Stimulated activated CD8-positive, alpha-beta memory T cell treated with anti-CD3 and anti-CD28 coated beads, Interleukin-7, amount 100 ng/mL, for 4 hours (primary cell): ENCODE measurements around the gene SFXN4.
"Not testable (repeated sequence)": the region's sequence is repeated elsewhere in the genome, so short reads cannot be mapped to it uniquely, and the experiment has no call there.

ENCODE experiments used
- DNase-seq, 2 donors: peaks; one replicate each; pipeline ENCODE4 v3.0.0-alpha.2; 2020; ENCODE audit warnings: low read depth in 2 of 2

Gene SFXN4

DNA sequence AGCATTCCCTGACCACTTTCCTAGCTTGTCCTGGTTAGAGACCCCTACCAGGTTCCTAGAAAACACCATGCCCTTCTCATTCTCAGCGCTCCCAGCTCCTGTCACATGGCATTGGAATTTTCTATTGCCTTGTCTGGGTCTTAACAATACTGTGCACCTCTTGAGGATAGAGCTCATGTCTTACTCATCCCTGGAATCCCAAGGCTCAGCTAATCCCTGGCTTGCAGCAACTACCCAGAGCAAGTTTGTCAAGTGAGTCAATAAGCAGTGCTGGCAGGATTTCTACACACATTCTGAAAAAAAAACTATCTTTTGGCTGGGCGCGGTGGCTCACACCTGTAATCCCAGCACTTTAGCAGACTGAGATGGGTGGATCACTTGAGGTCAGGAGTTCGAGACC, 24.8 kb upstream of the SFXN4 start:
- no peak for DNase-seq

DNA sequence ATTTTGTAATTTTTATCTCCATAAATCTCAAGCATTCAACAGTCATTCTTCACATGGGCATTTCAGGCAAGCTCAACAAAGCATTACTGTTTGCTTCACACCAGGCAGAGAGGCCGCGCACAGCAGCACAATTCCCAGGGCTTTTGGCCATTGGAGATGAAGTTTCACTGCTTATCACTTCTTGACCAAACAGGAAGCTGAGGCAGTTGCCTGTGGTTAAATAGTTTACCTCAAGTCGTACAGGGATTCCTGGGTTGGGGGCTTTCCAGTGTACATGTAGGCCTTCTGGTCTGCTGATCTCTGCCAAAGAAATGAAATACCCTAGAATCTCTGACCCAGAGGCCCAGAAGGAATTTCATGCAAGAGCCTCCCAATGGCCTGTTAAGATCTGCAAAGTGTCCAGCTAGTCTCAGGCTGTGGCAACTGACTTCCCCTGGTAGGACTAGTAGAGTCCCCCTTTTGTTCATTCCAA, 24.3 kb upstream of the SFXN4 start:
- DNase-seq, result no peak

DNA sequence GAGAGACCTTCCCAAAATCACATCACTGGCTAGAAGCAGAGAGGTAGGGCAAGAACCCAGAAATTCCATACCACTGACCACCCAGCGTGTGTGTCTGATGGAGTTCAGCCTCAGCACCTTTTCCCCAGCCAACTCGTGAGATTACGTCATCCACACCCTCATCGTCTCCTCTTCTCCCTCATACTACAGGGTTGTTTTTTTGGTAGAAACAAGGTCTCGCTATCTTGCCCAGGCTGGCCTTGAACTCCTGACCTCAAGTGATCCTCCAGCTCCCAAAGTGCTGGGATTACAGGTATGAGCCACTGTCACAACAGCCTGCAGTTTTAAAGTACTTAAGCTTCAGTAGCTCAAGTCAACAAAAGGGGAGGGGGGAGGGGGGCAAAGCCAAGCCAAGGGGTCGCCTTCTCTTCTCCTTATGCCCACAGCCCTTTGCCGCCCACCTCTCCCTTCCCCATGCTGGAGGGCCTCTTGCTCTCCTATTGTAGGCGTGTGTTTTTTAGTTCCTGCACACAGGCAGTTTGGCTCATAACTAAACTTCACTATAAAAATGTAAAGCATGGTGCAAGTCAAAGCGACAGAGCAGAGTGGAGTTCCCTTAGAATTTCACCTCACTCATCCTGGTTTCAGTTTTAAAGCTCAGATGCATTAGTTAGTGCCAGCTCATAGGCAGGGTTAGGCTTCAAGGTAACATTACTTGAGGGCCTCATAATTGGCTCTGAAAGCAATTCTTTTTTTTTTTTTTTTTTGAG, 18.3 kb upstream of the SFXN4 start:
- no peak for DNase-seq

DNA sequence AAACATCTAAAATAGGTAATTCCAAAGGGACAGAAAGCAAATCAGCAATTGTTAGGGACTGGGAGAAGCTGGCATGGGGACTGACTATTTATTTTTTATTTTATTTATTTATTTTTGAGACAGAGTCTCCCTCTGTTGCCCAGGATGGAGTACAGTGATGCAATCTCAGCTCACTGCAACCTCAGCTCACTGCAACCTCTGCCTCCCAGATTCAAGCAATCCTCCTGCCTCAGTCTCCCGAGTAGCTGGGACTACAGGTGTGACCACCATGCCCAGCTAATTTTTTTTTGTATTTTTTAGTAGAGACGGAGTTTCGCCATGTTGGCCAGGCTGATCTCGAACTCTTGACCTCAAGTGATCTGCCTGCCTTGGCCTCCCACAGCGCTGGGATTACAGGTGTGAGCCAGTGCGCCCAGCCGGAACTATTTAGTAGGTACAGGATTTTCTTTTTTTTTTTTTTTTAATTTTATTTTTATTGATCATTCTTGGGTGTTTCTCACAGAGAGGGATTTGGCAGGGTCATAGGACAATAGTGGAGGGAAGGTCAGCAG, 15.4 kb upstream of the SFXN4 start:
- DNase-seq, result not testable (repeated sequence)

DNA sequence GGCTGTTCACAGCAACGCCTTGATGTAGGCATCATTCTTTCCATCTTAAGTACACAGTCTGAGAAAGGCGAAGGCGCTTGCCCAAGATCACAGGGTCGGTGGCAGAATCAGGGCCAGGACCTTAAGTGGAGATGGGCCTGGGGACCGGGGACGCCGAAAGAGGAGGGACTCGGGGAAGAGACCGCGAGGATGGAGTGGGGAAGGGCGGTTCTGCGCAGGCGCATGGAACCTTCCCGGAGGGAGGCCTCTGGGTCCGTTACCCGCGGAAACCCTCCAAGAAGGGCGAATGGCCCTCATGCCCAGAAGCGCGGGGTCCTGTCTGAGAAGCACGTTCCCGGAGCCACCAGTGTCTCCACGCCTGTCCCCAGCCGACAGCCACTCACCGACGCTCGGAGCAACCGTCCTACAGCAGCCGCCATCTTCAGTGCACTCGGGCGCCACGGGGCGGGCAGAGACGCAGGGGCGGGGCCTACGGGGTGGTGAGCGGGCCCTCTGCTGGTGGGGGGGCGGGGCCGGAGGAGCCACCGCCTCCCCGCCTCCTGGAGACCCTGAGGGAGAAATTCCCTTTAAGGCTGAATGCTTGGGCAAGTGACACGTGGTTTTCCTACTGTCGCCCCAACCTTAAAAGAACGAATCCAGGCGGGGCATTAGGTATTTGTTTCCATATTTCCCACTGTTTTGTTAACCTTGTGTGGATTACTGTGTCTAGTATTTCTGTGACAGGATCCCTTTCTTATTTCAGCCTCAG, 13.0 kb upstream of the SFXN4 start, which contains the start of gene PRDX3:
TSS of gene PRDX3 (minus strand) at position 441 of the 748 bp plus-strand sequence. CDS start at position 419, 22 bp downstream.
- DNase-seq, result peak; percentile 84 to 93

DNA sequence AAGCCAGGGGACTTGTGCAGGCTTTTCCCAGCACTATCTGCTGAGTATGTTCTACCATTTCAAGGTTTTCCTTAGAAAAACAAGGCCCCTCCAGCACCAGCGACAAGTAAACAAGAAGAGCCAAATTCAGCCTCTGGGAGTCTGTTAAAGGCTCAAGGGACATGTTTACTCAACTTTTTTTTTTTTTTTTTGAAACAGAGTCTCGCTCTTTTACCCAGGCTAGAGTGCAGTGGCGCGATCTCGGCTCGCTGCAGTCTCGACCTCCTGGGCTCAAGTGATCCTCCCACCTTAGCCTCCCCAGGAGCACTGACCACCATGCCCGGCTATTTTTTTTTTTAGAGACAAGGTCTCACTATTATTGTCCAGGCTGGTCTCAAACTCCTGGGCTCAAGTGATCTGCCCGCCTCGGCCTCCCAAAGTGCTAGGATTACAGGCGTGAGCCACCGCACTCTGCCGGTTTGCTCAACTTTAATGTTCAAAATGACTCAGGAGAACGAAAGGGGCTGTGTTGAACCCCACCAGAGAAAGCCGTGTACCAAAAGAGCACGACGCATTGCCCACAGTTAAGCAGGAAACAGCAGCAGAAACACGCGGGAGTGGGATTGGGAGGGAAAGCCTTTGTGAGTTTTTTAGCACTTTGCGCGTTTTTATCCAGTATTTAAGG, 12.3 kb upstream of the SFXN4 start:
- DNase-seq, result no peak

DNA sequence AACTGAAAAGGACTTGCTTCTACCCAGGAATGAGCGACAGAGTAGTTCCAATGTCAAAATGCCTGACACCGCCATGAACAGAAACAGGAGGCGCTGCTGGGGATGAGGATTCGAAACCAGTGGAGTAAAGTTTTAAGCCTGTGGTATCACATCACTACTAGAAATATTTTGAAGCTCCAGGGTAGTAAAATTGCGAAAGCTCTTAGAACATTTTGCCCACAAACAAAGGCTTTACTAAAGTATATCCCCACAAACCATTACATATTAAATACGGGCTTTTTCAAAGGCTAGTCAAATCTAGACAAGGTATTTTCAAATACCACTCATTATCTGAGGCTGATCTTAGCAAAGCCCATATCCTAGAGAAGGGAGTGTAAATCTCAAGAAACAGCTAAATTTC, 10.7 kb upstream of the SFXN4 start:
- no peak for DNase-seq

DNA sequence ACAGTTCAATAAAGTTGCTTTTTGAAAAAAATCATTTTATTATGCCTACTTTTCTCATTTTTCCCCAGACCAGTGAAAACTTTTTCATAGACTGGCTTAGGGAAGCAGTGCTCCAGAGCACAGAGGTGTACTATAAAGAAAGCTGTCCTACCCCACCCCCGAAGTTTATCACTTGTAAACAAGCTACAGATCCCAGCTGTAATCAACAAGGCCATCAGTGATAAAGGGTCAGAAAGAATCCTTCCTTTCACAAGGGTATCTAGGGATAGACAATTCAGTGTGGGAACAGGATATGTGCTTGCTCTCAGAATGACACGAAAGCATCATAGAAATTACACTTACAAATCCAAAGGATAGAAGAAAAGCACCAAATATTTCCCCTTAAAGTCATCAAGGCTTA, 8.6 kb upstream of the SFXN4 start:
- no peak for DNase-seq

DNA sequence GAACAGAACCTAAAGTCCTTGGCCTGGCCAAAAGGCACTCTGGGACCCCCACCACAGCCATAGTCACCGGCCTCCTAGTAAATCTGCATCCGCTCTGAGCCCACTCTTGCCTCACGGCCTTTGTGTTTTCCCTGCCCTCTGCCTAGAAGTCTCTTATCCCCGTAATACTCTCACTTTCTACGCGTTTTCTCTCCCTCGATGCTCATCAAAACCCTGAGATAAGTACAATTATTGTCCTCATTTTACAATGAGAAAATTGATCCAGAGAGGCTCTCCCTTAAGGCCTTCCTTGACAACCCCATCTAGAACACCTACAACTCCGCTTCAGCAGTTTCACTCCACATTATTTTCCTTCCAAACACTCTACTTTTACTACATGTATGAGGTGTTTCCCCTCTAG, 1.5 kb upstream of the SFXN4 start:
- no peak for DNase-seq

DNA sequence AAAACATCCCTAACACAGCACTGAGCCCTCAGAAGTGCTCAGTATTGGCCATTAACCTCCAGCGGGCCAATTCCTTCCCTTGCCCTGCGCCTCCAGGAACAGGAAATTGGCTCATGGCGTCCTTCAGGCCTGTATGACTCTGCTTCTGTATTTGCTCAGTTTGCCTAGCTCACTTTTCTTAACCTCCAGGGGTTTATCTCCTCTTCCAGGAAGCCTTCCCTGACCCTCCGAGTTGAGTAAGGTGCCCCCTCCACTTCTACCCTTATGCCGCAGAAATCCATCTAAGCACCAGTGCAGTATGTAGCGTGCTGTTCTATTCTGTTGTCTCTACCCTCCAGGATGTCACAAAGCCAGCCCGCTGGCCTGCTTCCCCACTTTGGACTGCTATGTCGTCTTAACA, 1.1 kb upstream of the SFXN4 start:
- DNase-seq, result no peak

DNA sequence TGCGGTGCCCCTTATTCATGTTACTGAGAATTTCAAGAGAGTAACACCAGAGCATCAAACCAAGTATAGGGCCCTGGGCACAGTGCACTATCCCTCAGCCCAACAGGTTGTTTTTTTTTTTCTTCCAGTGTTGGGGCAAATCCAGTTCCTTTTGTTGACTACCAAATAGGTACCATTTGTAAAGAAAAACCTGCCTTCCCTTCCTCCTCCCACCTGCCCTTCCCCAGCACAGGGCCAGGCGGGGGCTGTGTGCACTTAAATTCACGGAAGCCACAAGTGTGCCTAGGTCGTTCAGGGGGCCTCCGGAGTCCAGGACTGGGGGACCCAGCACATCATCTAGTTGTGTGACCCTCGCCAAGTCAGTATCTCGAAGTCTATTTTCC, 595 bp upstream of the SFXN4 start:
- DNase-seq, result no peak

DNA sequence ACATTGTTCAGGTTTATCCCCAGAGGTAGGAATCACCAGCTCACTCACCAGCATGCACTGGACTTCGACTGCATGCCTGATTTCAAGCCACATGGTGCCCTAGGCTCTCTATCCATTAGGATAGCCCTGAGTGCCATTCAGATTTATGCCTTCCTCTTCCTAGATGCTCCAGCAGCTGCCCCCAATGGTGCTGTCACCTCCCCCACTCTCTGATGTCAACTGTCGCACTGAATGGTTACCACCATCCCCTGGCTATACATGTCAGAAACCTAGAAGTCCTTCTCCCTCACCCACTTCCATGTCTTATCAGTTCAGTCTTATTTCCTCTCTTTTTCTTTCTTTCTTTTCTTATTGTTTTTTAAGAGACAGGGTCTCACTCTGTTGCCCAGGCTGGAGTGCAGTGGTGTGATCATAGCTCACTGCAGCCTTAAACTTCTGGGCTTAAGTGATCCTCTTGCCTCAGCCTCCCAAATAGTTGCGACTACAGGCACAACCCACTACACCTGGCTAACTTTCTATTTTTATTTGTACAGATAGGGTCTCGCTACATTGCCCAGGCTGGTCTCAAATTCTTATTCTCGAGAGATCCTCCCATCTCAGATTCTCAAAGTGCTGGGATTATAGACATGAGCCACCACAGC, 2.9 kb downstream of the SFXN4 start:
- no peak for DNase-seq

DNA sequence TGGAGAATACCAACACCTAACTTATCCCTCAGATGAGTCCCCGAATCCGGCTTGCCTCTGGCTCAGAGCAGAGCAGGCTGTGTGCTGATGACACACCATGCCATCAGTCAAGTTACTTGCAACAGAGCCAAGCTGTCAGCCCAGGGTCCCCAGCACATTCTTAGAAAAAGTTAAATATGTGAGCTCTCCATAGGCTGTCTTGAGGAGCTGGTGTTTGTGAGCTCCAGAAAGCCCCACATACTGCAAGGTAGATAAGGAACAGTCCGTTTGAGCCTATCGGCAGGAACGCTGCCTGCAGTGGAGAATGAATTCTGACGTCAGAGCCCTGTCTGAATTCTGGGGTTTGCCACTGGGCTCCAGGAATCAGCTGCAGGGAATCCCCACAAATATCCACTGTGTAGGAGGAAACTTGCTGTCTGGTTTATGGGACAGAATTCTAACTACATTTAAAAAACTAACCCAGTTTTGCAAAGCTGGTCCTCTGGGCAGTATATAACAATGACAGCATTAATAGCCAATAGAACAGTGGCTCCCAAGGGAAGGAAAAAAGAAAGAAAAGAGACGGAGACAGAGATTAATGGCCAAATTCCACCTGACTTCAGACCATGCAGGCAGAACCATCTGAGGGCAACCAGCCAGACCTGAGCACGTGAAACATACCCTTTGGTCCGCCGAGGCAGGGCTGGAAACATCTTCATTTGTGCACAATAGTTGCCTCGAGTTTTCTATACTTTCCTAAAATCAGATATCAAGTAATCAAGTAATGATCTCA, 3.6 kb downstream of the SFXN4 start:
- DNase-seq, result no peak

DNA sequence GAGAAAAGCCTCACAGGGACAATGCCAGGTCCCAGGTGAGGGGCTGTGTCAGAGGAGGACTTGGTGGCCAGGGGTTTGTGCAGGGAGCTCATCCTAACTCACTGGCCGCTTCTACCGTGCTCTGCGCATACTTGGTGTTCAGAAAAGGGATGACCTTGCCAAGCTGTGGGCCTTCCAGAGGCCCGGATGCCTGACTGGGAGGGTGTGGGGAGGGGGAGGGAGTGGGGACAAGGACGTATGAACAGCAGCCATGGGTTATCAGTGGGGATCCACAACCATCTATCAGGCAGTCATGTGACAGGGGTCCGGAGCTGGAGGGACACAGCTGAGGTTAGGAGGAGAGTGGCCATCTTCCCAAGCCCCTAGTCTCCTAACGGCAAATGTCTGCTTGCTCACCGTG, 6.2 kb downstream of the SFXN4 start:
- no peak for DNase-seq

DNA sequence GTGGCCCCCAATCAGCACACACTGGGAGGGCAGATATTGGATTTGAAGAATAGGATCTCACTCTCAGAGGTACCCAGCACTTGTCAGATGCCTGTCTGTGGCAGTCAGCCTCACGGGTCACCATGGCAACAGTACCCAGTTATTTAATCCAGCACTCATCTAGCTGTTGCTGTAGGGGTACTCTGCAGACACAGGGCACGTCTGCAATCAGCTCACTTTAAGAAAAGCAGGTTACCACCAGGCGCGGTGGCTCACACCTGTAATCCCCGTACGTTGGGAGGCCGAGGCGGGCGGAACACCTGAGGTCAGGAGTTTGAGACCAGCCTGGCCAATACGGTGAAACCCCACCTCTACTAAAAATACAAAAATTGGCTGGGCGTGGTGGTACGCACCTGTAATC, 11.9 kb downstream of the SFXN4 start:
- DNase-seq, result no peak

DNA sequence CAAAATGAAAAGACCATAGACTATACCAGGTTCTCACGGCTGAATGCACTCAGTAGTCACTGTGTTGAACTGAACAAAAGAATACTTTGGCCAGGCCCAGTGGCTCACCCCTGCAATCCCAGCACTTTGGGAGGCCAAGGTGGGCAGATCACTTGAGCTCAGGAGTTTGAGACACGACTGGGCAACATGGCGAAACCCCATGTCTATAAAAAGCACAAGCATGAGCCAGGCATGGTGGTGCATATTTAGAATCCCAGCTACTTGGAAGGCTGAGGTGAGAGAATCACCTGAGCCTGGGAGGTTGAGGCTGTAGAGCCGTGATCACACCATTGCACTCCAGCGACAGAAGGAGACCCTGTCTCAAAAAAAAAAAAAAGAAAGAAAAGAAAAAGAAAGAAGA, 12.5 kb downstream of the SFXN4 start:
- no peak for DNase-seq

DNA sequence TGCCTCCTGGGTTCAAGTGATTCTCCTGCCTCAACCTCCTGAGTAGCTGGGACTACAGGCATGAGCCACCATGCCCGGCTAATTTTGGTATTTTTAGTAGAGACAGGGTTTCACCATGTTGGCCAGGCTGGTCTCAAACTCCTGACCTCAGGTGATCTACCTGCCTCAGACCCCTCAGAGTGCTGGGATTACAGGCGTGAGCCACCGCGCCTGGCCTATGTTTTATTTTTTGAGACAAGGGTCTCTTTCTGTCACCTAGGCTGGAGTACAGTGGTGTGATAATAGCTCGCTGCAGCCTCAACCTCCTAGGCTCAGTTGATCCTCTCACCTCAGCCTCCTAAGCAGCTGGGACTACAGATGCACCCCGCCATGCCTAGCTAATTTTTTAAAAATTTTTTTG, 13.9 kb downstream of the SFXN4 start:
- DNase-seq, result not testable (repeated sequence)

DNA sequence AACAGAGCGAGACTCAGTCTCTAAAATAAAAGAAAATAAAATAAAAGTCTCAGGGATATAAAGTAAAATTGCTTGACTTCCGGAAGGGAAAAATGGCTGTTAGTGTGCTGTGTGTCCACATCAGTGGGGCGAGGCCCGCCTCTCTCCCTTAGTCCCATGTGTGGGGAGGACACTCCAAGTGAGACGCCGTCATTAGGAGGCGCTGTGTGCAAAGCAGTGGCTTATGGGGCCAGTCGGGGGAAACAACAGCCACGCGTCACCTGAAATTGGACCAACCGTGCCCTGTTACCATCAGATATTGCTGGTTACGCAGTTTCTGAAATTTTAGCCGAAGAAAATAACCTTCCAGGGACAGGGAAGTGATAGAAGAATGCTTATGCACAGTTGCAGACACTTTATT, 15.8 kb downstream of the SFXN4 start:
- no peak for DNase-seq

DNA sequence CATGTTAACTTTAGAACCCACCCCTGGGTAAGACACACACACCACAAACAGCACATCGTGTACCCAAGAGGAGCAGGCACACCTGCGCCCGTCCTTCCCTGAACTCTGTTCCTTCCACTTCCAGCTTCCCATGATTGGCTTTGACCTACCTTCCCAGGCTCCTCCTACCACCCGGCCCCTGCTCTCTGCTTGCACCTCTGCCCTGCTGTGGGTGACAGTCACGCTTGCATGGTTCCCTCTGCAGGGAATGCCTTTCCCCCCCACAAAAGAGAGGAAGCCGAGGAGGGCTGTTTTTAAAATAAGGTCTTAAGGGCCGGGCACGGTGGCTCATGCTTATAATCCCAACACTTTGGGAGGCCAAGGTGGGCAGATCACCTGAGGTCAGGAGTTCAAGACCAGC, 16.4 kb downstream of the SFXN4 start:
- DNase-seq, result no peak

DNA sequence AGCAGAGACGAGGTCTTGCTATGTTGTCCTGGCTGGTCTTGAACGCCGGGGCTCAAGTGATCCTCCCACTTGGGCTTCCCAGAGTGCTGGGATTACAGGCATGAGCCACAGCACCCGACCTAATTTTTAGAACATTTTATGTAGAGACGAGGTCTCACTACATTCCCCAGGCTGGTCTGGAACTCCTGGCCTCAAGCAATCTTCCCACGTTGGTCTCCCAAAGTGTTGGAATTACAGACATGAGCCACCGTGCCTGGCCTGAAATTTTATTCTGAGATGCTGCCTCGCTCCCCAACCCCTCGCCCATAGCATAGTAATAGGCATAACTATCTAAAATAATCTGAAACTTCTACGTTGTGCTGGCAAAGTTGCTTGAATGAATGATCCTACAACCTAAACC, 21.9 kb downstream of the SFXN4 start:
- DNase-seq, result no peak

DNA sequence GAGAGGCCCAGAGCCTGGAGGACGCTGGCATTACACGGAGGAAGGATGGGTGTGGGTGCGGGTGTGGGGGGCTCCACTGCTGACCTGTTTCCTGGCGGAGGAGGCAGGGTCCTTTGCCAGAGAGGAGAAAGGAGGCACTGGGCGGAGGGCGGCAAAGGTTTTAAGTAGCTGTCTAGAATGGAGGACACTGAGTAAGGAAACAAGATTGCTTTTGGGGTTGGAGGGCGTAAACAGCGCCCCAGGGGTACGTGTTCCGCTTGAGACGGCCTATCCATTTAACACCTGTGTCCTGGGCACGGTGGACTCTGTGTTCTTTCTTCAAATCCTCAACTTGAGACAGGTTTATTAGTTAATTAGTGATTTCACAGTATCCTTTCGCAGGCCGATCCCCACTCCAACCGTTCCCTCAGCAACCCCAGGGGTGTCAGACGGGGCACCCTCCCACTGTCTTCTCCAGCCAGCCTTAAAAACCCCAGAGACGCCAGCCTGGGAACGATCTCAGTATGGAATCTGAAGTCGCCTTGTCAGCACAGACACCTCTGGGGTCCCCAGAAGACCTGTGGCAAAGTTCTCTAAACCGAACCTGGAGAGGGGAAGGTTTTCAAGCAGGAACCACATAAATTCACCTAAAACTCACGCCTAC, 24.8 kb downstream of the SFXN4 start:
- DNase-seq, result no peak
